ENCODE results near the gene ITGAX. TPM values are rescaled to one million over a fixed set of nuclear protein-coding genes. Genes with fewer than 3 reads are reported as not detected.
"Not testable (repeated sequence)": the region's sequence is repeated elsewhere in the genome, so short reads cannot be mapped to it uniquely, and the experiment has no call there.

Gene ITGAX
- total RNA-seq, 1 donor from 2014 or later: not detected

DNA sequence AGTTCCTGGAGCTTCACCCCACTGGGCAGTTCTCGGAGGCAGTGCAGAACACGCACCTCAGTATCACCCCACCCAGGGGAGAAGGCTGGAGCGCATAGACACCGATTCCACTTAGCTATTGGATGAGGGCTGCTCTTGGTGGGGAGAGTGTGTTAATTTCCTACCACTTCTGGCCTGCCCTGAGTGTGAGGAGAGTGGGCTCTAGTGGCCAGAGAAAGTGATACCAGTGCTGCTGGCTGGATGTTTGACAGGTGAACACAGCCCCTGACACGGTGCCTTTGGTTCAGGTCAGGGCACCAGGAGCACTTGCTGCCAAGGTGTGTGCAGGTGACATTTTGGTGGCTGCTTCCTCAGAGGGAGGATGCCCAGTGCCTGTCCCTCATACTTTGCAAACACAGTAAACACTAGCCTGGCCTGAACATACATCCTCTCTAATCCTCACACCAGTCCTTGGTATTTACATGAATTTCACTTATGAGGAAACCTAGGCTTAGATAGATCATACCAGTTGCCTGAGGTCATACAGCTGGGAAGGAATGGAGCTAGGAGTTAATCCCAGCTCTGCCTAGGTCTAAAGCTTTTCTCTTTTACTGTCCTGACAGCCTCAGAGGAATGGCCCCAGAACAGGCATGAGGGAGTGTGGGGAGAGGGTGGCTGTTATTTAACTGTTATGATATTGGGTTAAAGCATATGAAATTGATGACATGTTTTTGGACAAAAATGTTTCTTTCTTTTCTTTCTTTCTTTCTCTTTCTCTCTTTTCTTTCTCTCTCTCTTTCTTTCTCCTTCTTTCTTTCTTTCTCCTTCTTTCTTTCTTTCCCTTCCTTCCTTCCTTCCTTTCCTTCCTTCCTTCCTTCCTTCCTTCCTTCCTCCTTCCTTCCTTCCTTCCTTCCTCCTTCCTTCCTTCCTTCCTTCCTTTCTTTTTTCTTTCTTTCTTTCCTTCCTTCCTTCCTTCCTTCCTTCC, 21.0 kb upstream of the ITGAX start:
- Mint-ChIP-seq H3K4me3 (ENCODE audit: unreplicated experiment) (no peak overlapping the region), H3K9me3 (ENCODE audit: unreplicated experiment) (no peaks in the 10 kb centered on the region)
- DNase-seq (ENCODE audit: low spot score): no peak

DNA sequence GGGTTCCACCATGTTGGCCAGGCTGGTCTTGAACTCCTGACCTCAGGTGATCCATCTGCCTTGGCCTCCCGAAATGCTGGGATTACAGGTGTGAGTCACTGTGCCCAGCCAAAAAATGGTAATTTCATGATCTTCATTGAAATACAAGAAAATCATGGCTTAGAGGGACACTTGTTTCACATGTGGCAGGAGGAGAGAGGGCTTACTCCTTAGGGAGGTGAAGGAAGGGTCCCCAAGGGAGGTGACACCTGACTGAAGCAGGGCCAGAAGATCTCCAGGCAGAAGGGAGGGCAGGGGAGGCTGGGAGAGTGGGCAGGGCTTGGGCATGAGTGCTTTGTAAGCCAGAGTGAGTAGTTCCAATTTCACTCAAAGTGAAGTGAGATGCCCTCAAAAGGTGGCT, 20.0 kb upstream of the ITGAX start:
- Mint-ChIP-seq H3K4me3 (ENCODE audit: unreplicated experiment) (no peak overlapping the region), H3K9me3 (ENCODE audit: unreplicated experiment) (no peaks in the 10 kb centered on the region), H3K4me1 (ENCODE audit: unreplicated experiment) (no peaks in the 10 kb centered on the region), H3K36me3 (ENCODE audit: low read depth, unreplicated experiment) (peaks cover 4% of the 10 kb centered on the region), H3K27me3 (ENCODE audit: unreplicated experiment) (peaks cover 18% of the 10 kb centered on the region), H3K27ac (ENCODE audit: unreplicated experiment) (no peak overlapping the region)
- DNase-seq (ENCODE audit: low spot score): no peak
- TF ChIP-seq, protein P1, sequence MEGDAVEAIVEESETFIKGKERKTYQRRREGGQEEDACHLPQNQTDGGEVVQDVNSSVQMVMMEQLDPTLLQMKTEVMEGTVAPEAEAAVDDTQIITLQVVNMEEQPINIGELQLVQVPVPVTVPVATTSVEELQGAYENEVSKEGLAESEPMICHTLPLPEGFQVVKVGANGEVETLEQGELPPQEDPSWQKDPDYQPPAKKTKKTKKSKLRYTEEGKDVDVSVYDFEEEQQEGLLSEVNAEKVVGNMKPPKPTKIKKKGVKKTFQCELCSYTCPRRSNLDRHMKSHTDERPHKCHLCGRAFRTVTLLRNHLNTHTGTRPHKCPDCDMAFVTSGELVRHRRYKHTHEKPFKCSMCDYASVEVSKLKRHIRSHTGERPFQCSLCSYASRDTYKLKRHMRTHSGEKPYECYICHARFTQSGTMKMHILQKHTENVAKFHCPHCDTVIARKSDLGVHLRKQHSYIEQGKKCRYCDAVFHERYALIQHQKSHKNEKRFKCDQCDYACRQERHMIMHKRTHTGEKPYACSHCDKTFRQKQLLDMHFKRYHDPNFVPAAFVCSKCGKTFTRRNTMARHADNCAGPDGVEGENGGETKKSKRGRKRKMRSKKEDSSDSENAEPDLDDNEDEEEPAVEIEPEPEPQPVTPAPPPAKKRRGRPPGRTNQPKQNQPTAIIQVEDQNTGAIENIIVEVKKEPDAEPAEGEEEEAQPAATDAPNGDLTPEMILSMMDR (IDR thresholded peaks at IDR 0.05; ENCODE audit: unreplicated experiment): no peak

More for the DNA sequence above, 21.0 kb upstream of the ITGAX start:
- Mint-ChIP-seq H3K4me1 (ENCODE audit: unreplicated experiment) (no peaks in the 10 kb centered on the region), H3K27ac (ENCODE audit: unreplicated experiment) (no peak overlapping the region), H3K36me3 (ENCODE audit: low read depth, unreplicated experiment) (peaks cover 4% of the 10 kb centered on the region), H3K27me3 (ENCODE audit: unreplicated experiment) (peaks cover 23% of the 10 kb centered on the region)
- TF ChIP-seq, protein P1 (IDR thresholded peaks at IDR 0.05; ENCODE audit: unreplicated experiment): no peak

DNA sequence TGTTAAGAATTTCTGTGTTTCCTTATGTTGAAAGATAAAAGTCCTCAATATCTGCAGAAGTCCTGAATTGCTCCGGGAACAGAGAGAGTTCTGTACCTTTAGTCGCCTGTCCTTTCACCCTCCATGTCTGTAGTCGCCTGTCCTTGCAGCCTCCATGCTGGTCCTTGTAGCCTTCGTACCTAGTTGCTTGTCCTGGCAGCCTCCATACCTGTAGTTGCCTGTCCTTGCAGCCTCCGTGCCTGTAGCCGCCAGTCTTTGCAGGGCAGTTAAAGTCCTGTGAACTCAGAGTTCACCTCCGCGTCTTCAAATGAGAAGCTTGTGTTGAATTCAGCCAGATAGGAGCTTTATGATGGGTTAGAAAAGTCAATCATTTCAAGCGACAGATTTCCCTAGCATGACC, 19.5 kb upstream of the ITGAX start:
- Mint-ChIP-seq H3K4me3 (ENCODE audit: unreplicated experiment) (no peak overlapping the region), H3K27me3 (ENCODE audit: unreplicated experiment) (peaks cover 15% of the 10 kb centered on the region), H3K9me3 (ENCODE audit: unreplicated experiment) (no peaks in the 10 kb centered on the region), H3K36me3 (ENCODE audit: low read depth, unreplicated experiment) (peaks cover 4% of the 10 kb centered on the region), H3K27ac (ENCODE audit: unreplicated experiment) (no peak overlapping the region), H3K4me1 (ENCODE audit: unreplicated experiment) (no peaks in the 10 kb centered on the region)
- no peak for DNase-seq (ENCODE audit: low spot score)
- TF ChIP-seq, protein P1 (IDR thresholded peaks at IDR 0.05; ENCODE audit: unreplicated experiment): no peak

DNA sequence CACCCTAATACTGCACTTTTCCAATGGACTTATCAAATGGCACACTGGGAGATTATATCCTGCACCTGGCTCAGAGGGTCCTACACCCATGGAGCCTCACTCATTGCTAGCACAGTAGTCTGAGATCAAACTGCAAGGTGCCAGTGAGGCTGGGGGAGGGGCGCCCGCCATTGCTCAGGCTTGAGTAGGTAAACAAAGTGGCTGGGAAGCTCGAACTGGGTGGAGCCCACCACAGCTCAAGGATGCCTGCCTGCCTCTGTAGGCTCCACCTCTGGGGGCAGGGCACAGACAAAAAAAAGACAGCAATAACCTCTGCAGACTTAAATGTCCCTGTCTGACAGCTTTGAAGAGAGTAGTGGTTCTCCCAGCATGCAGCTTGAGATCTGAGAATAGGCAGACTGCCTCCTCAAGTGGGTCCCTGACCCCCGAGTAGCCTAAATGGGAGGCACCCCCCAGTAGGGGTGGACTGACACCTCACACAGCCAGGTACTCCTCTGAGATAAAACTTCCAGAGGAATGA, 16.8 kb upstream of the ITGAX start:
- H3K27me3 Mint-ChIP-seq (ENCODE audit: unreplicated experiment); H3K4me3 Mint-ChIP-seq (ENCODE audit: unreplicated experiment); H3K9me3 Mint-ChIP-seq (ENCODE audit: unreplicated experiment); H3K36me3 Mint-ChIP-seq (ENCODE audit: low read depth, unreplicated experiment); DNase-seq (ENCODE audit: low spot score); H3K4me1 Mint-ChIP-seq (ENCODE audit: unreplicated experiment); H3K27ac Mint-ChIP-seq (ENCODE audit: unreplicated experiment): not testable (repeated sequence)

DNA sequence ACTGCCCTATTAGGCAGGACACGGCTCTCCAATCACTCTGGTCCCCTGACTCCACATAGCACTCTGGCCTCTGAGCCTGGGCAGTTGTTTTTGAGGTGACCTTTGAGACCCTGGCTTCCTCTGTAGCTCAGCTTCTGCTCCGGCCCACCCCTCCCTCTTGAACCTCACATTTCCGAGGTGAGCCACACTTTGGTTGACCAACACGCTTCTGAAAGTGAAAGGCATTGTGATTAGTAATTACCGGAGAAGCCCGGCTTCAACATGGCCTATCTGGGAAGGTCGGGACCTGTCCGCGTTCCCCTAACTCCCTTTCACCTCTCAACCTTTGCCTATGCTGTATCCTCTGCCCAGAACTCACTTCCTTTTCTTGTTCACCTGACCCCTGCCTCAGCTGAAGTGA, 10.3 kb upstream of the ITGAX start:
- H3K4me1 Mint-ChIP-seq (ENCODE audit: unreplicated experiment): peaks cover 12% of the 10 kb centered on the region
- DNase-seq (ENCODE audit: low spot score): no peak
- H3K36me3 Mint-ChIP-seq (ENCODE audit: low read depth, unreplicated experiment): no peaks in the 10 kb centered on the region
- H3K4me3 Mint-ChIP-seq (ENCODE audit: unreplicated experiment): no peak overlapping the region
- TF ChIP-seq, protein P1 (IDR thresholded peaks at IDR 0.05; ENCODE audit: unreplicated experiment): no peak
- peaks cover 8% of the 10 kb centered on the region for H3K27me3 Mint-ChIP-seq (ENCODE audit: unreplicated experiment)
- no peaks in the 10 kb centered on the region for H3K9me3 Mint-ChIP-seq (ENCODE audit: unreplicated experiment)
- no peak overlapping the region for H3K27ac Mint-ChIP-seq (ENCODE audit: unreplicated experiment)

All from endothelial cell (in vitro differentiated cells).